Renal cortex interstitium (tissue), 11 donors: ENCODE results near the gene CDCA4. TPM values are rescaled to one million over a fixed set of nuclear protein-coding genes. Genes with fewer than 3 reads are reported as not detected.
"Not testable (repeated sequence)": the region's sequence is repeated elsewhere in the genome, so short reads cannot be mapped to it uniquely, and the experiment has no call there.

Experiments used
- DNase-seq, 11 donors: peaks; one replicate each; pipeline ENCODE4 v3.0.0-alpha.2; 2013; ENCODE audit warnings: low read depth in 9 of 11, low spot score in 4 of 11; ENCODE audit errors: extremely low read depth in 1 of 11
- polyA plus RNA-seq, 3 donors: library from polyadenylated mRNA; unstranded; fragments of 120-200 nt; gene quantifications; one replicate each; pipeline ENCODE4 v1.2.1, GENCODE V29; 2013; ENCODE audit not compliant: insufficient read length in 3 of 3

The CDCA4 gene
- polyA plus RNA-seq, 3 donors: 18.3 to 26.7 (median 19.3) TPM

- peak; percentile 50 to 81 (median 67) for DNase-seq
Observed at GRCh38 chr14:105045710-105046326, 24.9 kb upstream of the CDCA4 start.

DNA sequence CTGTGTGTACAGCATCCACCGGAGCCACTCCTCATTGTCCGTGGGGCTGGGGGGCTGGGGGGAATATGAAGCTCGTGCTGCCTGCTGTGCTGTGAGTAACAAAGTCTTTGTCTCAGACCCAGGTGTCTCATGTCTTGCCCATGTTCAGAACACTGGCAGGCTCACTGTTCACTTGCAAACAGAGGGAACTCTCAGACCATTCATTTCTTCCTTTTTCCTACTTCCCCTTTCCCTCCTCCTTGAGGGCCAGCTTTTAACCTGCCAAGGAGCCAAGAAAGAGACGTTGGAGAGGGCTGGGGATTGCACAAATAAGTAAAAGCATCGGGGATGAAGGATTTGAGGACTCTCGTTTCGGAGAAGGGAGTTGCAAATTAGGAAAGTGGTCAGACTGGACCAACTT lies 22.8 kb upstream of the CDCA4 start:
- DNase-seq: no peak

GRCh38 chr14:105042813-105043212 lies 21.9 kb upstream of the CDCA4 start:
- no peak for DNase-seq

- DNase-seq: no peak
Observed at GRCh38 chr14:105041841-105042765, 21.2 kb upstream of the CDCA4 start.

DNA sequence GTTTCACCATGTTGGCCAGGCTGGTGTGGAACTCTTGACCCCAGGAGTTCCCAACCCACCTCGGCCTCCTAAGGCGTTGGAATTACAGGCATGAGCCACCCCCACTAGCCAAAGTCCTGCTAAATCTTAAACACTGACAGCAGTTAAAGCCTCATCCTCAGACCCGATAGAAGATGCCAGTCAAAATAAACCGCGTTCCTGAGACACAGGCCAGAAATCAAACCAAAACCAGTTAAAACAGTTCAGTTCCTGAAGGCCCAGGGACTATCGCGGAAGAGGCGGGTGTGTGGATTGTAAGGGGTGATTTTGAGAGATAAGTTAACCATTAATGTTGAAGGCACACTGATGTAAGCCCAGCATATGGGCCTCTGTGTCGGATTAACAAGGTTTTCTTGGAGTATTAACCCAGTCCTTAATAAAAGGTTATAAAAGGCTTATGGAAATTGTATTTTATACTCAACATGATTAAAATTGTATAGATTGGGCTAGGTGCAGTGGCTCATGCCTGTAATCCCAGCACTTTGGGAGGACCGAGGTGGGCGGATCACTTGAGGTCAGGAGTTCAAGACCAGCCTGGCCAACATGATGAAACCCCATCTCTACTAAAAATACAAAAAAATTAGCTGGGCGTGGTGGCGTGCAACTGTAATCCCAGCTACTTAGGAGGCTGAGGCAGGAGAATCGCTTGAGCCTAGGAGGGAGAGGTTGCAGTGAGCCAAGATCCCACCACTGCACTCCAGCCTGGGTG lies 18.7 kb upstream of the CDCA4 start:
- DNase-seq: no peak

DNA sequence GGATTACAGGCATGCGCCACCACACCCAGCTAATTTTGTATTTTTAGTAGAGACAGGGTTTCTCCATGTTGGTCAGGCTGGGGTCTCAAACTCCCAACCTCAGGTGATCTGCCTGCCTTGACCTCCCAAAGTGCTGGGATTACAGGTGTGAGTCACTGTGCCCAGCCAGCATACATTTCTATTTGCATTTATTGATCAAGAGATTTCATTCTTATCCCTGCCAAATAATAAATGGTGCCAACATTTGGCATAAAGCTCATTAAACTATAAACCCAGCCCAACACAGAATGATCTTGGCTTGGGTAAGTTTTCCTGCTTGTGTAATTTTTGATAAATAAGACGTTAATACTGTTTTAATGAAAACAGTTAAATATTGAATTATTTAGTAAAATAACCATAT lies 14.7 kb upstream of the CDCA4 start:
- DNase-seq: not testable (repeated sequence)

- DNase-seq: no peak
Observed at GRCh38 chr14:105034315-105035039, 13.6 kb upstream of the CDCA4 start.

GRCh38 chr14:105033412-105033900 lies 12.6 kb upstream of the CDCA4 start:
- DNase-seq: not testable (repeated sequence)

DNA sequence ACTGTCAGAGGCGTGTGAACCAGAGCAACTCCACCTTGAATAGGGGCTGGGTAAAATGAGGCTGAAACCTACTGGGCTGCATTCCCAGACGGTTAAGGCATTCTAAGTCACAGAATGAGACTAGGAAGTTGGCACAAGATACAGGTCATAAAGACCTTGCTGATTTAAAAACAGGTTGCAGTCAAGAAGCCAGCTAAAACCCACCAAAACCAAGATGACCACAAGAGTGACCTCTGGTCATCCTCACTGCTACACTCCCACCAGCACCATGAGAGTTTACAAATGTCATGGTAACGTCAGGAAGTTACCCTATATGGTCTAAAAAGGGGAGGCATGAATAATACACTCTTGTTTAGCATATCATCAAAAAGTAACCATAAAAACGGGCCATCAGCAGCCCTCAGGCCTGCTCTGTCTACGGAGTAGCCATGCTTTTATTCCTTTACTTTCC lies 11.6 kb upstream of the CDCA4 start:
- not testable (repeated sequence) for DNase-seq

GRCh38 chr14:105030836-105031396 lies 10.0 kb upstream of the CDCA4 start:
- DNase-seq: no peak

DNA sequence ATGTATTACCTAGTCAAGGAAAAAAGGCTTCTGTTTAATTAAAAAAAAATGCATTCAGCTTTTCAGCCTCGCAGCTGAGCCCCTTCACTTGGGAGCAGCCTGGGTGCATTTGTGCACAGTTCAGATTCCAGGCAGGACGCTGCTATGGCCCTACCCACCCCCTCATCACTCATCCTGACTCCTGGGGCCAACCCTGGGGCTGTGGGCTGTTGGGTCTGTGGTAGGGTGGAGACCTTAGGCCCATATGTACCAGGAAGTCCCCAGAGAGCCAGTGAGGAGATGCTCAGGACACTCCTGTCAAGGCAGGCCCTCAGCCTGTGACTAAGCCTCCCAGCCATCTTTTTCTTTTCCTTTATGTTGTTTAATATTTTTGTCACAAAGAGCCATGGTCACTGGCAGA lies 9.3 kb upstream of the CDCA4 start:
- DNase-seq: no peak

GRCh38 chr14:105029402-105029801 lies 8.5 kb upstream of the CDCA4 start:
- no peak for DNase-seq

GRCh38 chr14:105028251-105028927 lies 7.5 kb upstream of the CDCA4 start:
- DNase-seq: no peak

- DNase-seq: not testable (repeated sequence)
Observed at GRCh38 chr14:105027718-105028117, 6.8 kb upstream of the CDCA4 start.

DNA sequence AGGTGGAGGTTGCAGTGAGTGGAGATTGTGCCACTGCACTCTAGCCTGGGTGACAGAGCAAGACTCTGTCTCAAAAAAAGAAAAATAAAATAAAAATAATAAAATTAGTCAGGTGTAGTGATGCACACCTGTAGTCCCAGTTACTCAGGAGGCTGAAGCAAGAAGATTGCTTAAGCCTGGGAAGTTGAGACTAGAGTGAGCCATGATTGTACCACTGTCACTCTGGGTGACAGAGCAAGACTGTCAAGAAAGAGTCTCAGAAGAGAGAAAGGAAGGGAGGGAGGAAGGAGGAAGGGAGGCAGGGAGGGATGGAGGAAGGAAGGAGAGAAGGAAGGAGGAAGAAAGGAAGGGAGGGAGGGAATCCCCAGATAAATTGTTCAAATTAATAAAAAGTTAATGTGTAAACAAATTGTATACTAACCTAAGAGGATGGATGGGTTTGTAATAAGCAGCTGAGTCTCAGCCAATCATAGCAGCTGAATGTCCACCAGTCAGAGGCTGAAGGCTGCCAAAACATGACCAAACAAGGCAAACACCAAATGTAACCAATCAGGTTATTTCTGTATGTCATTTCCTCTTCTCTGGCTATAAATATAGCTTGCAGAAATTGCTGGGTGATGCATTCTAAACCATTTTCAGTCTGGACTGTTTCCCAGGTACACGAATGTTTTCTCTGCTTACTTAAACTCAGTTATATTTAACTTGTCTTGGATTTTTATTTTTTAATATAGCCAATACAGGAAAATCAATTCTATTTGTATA lies 6.1 kb upstream of the CDCA4 start:
- no peak for DNase-seq

GRCh38 chr14:105026033-105026785 lies 5.3 kb upstream of the CDCA4 start:
- no peak for DNase-seq

- DNase-seq: no peak
Observed at GRCh38 chr14:105025429-105025828, 4.5 kb upstream of the CDCA4 start.
